Activated naive CD8-positive, alpha-beta T cell treated with anti-CD3 and anti-CD28 coated beads, Interleukin-2, amount 10 ng/mL, durations not matched to agents 7 days and 5 days (primary cell): ENCODE measurements around the gene GNE. TPM values are rescaled to one million over a fixed set of nuclear protein-coding genes. Genes with fewer than 3 reads are reported as not detected.
"Not testable (repeated sequence)": the region's sequence is repeated elsewhere in the genome, so short reads cannot be mapped to it uniquely, and the experiment has no call there.

Experiments used
- ATAC-seq: fragments of 150-1000 bp; cut with Tn5 transposase; one replicate; pipeline ENCODE4 v1.10.0; 2021; ENCODE audit warnings: low read depth, moderate library complexity
- POLR2A ChIA-PET: fragments of 350-600 bp; sonication (Branson Sonifier 250); formaldehyde crosslinking; loops from one replicate; lab custom pipeline; 2021; ENCODE audit warnings: antibody characterized with exemption; lab: Charles Lee
- DNase-seq: peaks from one replicate; pipeline ENCODE4 v3.0.0; 2021
- H3K27ac Mint-ChIP-seq: one replicate; pipeline ENCODE4 v1.8.0; 2022; ENCODE audit warnings: mild to moderate bottlenecking, mixed read lengths
- H3K27me3 Mint-ChIP-seq: one replicate; pipeline ENCODE4 v1.8.0; 2022; ENCODE audit warnings: mild to moderate bottlenecking, moderate library complexity, mixed read lengths
- H3K36me3 Mint-ChIP-seq: one replicate; pipeline ENCODE4 v1.8.0; 2021; ENCODE audit warnings: mild to moderate bottlenecking, mixed read lengths
- H3K4me1 Mint-ChIP-seq: one replicate; pipeline ENCODE4 v1.8.0; 2021; ENCODE audit warnings: mixed read lengths
- H3K4me3 Mint-ChIP-seq: one replicate; pipeline ENCODE4 v1.8.0; 2022; ENCODE audit warnings: mild to moderate bottlenecking, moderate library complexity, mixed read lengths
- H3K9me3 Mint-ChIP-seq: one replicate; pipeline ENCODE4 v1.8.0; 2021; ENCODE audit warnings: mixed read lengths
- total RNA-seq, 2 experiments: library from RNA; stranded (reverse); gene quantifications; one replicate each; pipeline ENCODE4 v1.2.3, GENCODE V29; 2021

The GNE gene
- total RNA-seq, 2 experiments from 2014 or later, result 16.3 to 17.1 TPM

- POLR2A ChIA-PET, result interaction anchor here (0.6 to 3.0 kb wide), 5 partner anchors 27 to 377 kb away, joined by 3 to 20 read pairs (median 15); partner anchors contain the start of gene GNE
- H3K9me3 Mint-ChIP-seq, result no peaks in the 10 kb centered on the region
- ATAC-seq, result no peak
- H3K36me3 Mint-ChIP-seq, result peaks cover 12% of the 10 kb centered on the region
- no peak overlapping the region for H3K27ac Mint-ChIP-seq
- DNase-seq, result no peak
- H3K27me3 Mint-ChIP-seq, result peaks cover 9% of the 10 kb centered on the region
- peak overlapping the region; percentile 97 for H3K4me3 Mint-ChIP-seq
- peaks cover 50% of the 10 kb centered on the region for H3K4me1 Mint-ChIP-seq
These were observed 66.1 kb downstream of the GNE start for GRCh38 chr9:36192196-36192595.

GRCh38 chr9:36191686-36192085 is 66.6 kb downstream of the GNE start:
- H3K36me3 Mint-ChIP-seq, result peaks cover 12% of the 10 kb centered on the region
- POLR2A ChIA-PET, result interaction anchor here (0.6 to 3.0 kb wide), 9 partner anchors 9 to 376 kb away, joined by 3 to 20 read pairs (median 12); partner anchors contain the start of genes GLIPR2 and GNE
- ATAC-seq (no peak), DNase-seq (no peak)
- no peaks in the 10 kb centered on the region for H3K9me3 Mint-ChIP-seq
- H3K27ac Mint-ChIP-seq, result peak overlapping the region; percentile 61
- H3K4me3 Mint-ChIP-seq, result peak overlapping the region; percentile 97
- peaks cover 50% of the 10 kb centered on the region for H3K4me1 Mint-ChIP-seq
- H3K27me3 Mint-ChIP-seq, result peaks cover 11% of the 10 kb centered on the region

DNA sequence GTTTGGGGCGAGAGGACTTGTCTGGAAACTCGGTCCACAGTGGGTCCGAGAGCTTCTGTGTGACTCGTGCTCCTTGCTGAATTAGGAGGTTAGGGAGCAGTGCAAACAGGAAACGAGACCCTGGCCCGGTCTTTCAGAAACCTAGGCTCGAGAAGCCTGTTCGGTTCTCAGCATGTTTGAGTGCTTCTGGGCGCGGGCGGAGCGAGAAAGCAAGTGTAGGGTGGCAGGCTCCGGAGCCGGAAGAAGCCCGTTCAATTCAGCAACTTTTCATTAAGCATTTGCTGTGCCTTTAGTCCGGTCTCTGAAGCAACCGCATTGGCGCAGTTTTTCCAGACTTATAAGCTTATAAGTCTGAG is 67.0 kb downstream of the GNE start:
- H3K27me3 Mint-ChIP-seq, result peaks cover 11% of the 10 kb centered on the region

DNA sequence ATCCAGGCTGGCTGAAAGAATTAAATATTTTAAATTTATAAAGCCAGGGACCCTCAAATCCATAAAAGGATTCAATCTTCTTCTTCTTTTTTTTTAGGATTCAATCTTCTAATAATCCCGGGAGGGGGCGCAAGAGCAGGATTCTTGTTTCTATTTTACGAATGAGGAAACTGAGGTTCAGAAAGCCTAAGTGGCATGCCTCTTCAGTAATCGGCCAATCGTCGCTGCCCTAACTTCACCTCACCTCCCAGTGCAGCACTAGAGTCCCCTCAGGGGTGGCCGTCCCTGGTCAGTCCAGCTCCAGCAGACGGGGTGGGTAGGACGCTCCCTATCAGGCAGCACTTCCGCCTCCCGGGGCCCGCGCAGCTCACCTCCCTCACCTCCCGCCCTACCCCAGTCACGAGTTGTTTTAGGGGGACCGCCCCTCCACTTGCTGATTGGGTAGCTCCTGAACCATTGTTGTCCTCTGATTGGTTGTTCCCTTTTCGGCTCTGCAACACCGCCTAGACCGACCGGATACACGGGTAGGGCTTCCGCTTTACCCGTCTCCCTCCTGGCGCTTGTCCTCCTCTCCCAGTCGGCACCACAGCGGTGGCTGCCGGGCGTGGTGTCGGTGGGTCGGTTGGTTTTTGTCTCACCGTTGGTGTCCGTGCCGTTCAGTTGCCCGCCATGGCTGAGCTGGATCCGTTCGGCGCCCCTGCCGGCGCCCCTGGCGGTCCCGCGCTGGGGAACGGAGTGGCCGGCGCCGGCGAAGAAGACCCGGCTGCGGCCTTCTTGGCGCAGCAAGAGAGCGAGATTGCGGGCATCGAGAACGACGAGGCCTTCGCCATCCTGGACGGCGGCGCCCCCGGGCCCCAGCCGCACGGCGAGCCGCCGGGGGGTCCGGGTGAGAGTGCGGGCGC is 67.6 kb downstream of the GNE start, which contains the start of gene CLTA:
Gene CLTA, plus strand, starts transcription at position 534 of the 902 bp plus-strand sequence. Its CDS starts 136 bp downstream, at position 670.
- Mint-ChIP-seq H3K4me3 (peak within 1 kb of the TSS; percentile 97), H3K9me3 (no peaks in the 10 kb centered on the region), H3K4me1 (peaks cover 50% of the 10 kb centered on the region), H3K36me3 (peaks cover 12% of the 10 kb centered on the region), H3K27me3 (peaks cover 11% of the 10 kb centered on the region), H3K27ac (peak within 1 kb of the TSS; percentile 82)
- POLR2A ChIA-PET, result interaction anchor here (0.6 to 3.0 kb wide), 19 partner anchors 11 to 460 kb away, joined by 3 to 20 read pairs (median 8); partner anchors contain the start of genes GLIPR2 and GNE
- ATAC-seq, result peak; percentile 99
- DNase-seq, result peak; percentile 88

More for the DNA sequence above, 67.0 kb downstream of the GNE start:
- no peaks in the 10 kb centered on the region for H3K9me3 Mint-ChIP-seq
- peak overlapping the region; percentile 97 for H3K4me3 Mint-ChIP-seq
- DNase-seq, result peak; percentile 64
- H3K4me1 Mint-ChIP-seq, result peaks cover 50% of the 10 kb centered on the region
- peak overlapping the region; percentile 61 for H3K27ac Mint-ChIP-seq
- ATAC-seq, result peak; percentile 7
- POLR2A ChIA-PET, result interaction anchor here (1.0 to 3.0 kb wide), 16 partner anchors 10 to 460 kb away, joined by 3 to 20 read pairs (median 9); partner anchors contain the start of genes GLIPR2 and GNE
- H3K36me3 Mint-ChIP-seq, result peaks cover 12% of the 10 kb centered on the region

GRCh38 chr9:36189976-36190375 is 68.3 kb downstream of the GNE start:
- Mint-ChIP-seq H3K36me3 (peaks cover 10% of the 10 kb centered on the region), H3K9me3 (no peaks in the 10 kb centered on the region), H3K27me3 (peaks cover 11% of the 10 kb centered on the region), H3K27ac (no peak overlapping the region), H3K4me1 (peaks cover 46% of the 10 kb centered on the region), H3K4me3 (peak overlapping the region; percentile 97)
- no peak for DNase-seq
- no peak for ATAC-seq
- POLR2A ChIA-PET, result interaction anchor here (0.6 to 3.0 kb wide), 20 partner anchors 11 to 459 kb away, joined by 3 to 20 read pairs (median 4); partner anchors contain the start of genes GLIPR2 and GNE

GRCh38 chr9:36188212-36188611 is 70.0 kb downstream of the GNE start:
- no peaks in the 10 kb centered on the region for H3K9me3 Mint-ChIP-seq
- peaks cover 31% of the 10 kb centered on the region for H3K4me1 Mint-ChIP-seq
- H3K36me3 Mint-ChIP-seq, result peaks cover 1% of the 10 kb centered on the region
- POLR2A ChIA-PET, result no interaction called here
- no peak for ATAC-seq
- no peak overlapping the region for H3K4me3 Mint-ChIP-seq
- DNase-seq, result no peak
- H3K27me3 Mint-ChIP-seq, result peaks cover 11% of the 10 kb centered on the region
- peak overlapping the region; percentile 18 for H3K27ac Mint-ChIP-seq

GRCh38 chr9:36187414-36187813 is 70.8 kb downstream of the GNE start:
- POLR2A ChIA-PET, result interaction anchor here (0.7 to 0.8 kb wide), 3 partner anchors 26 to 132 kb away, joined by 3 to 4 read pairs (median 3); no protein-coding TSS in a partner anchor
- H3K27ac Mint-ChIP-seq, result no peak overlapping the region
- peaks cover 1% of the 10 kb centered on the region for H3K36me3 Mint-ChIP-seq
- ATAC-seq (no peak), DNase-seq (no peak)
- peaks cover 25% of the 10 kb centered on the region for H3K4me1 Mint-ChIP-seq
- H3K27me3 Mint-ChIP-seq, result peaks cover 11% of the 10 kb centered on the region
- H3K9me3 Mint-ChIP-seq, result no peaks in the 10 kb centered on the region
- H3K4me3 Mint-ChIP-seq, result no peak overlapping the region

GRCh38 chr9:36180243-36180642 is 78.0 kb downstream of the GNE start:
- ATAC-seq, H3K4me3 Mint-ChIP-seq, H3K4me1 Mint-ChIP-seq, H3K27ac Mint-ChIP-seq, DNase-seq, H3K36me3 Mint-ChIP-seq, POLR2A ChIA-PET, H3K9me3 Mint-ChIP-seq: not testable (repeated sequence)
- H3K27me3 Mint-ChIP-seq, result peaks cover 16% of the 10 kb centered on the region

GRCh38 chr9:36177571-36177970 is 80.7 kb downstream of the GNE start:
- Mint-ChIP-seq H3K27me3 (peaks cover 18% of the 10 kb centered on the region), H3K4me1 (peaks cover 6% of the 10 kb centered on the region), H3K27ac (no peak overlapping the region), H3K9me3 (peaks cover 1% of the 10 kb centered on the region), H3K36me3 (no peaks in the 10 kb centered on the region), H3K4me3 (no peak overlapping the region)
- DNase-seq (no peak), ATAC-seq (no peak)
- POLR2A ChIA-PET, result interaction anchor here (0.6 kb wide), 1 partner anchor 137 kb away, joined by 3 read pairs; no protein-coding TSS in a partner anchor

GRCh38 chr9:36176496-36176895 is 81.8 kb downstream of the GNE start:
- H3K9me3 Mint-ChIP-seq, ATAC-seq, DNase-seq, H3K27ac Mint-ChIP-seq, H3K36me3 Mint-ChIP-seq, H3K4me1 Mint-ChIP-seq, H3K4me3 Mint-ChIP-seq: not testable (repeated sequence)
- H3K27me3 Mint-ChIP-seq, result peaks cover 24% of the 10 kb centered on the region
- POLR2A ChIA-PET, result interaction anchor here (0.7 kb wide), 1 partner anchor 35 kb away, joined by 3 read pairs; no protein-coding TSS in a partner anchor

GRCh38 chr9:36175209-36175608 is 83.0 kb downstream of the GNE start:
- not testable (repeated sequence) for H3K4me1 Mint-ChIP-seq, H3K27ac Mint-ChIP-seq, ATAC-seq, H3K36me3 Mint-ChIP-seq, H3K4me3 Mint-ChIP-seq, H3K9me3 Mint-ChIP-seq, DNase-seq
- POLR2A ChIA-PET, result interaction anchor here (0.6 kb wide), 1 partner anchor 72 kb away, joined by 3 read pairs; no protein-coding TSS in a partner anchor
- peaks cover 19% of the 10 kb centered on the region for H3K27me3 Mint-ChIP-seq

- H3K4me3 Mint-ChIP-seq, result no peak overlapping the region
- ATAC-seq (peak; percentile 26), DNase-seq (no peak)
- H3K27ac Mint-ChIP-seq, result no peak overlapping the region
- no peaks in the 10 kb centered on the region for H3K9me3 Mint-ChIP-seq
- peaks cover 19% of the 10 kb centered on the region for H3K27me3 Mint-ChIP-seq
- no peaks in the 10 kb centered on the region for H3K36me3 Mint-ChIP-seq
- POLR2A ChIA-PET, result interaction anchor here (0.6 kb wide), 1 partner anchor 72 kb away, joined by 3 read pairs; no protein-coding TSS in a partner anchor
- H3K4me1 Mint-ChIP-seq, result peaks cover 6% of the 10 kb centered on the region
These were observed 83.5 kb downstream of the GNE start for GRCh38 chr9:36174731-36175130.

GRCh38 chr9:36174271-36174670 is 84.0 kb downstream of the GNE start:
- H3K4me1 Mint-ChIP-seq, result peaks cover 6% of the 10 kb centered on the region
- POLR2A ChIA-PET, result no interaction called here
- peaks cover 20% of the 10 kb centered on the region for H3K27me3 Mint-ChIP-seq
- no peak overlapping the region for H3K4me3 Mint-ChIP-seq
- DNase-seq, result no peak
- no peak overlapping the region for H3K27ac Mint-ChIP-seq
- no peaks in the 10 kb centered on the region for H3K9me3 Mint-ChIP-seq
- ATAC-seq, result no peak
- no peaks in the 10 kb centered on the region for H3K36me3 Mint-ChIP-seq
